Measurements from ENCODE around the gene CKS1B.

CKS1B gene

GRCh38 chr1:155007251-155007828 is 32.9 kb downstream of the CKS1B start:
- TF ChIP-seq RAD21 (IDR thresholded peaks at IDR 0.05; ENCODE audit: low read depth) (no peak), MAX (IDR thresholded peaks at IDR 0.05) (no peak), ZBTB7A (IDR thresholded peaks at IDR 0.05; ENCODE audit: low read depth) (no peak), FOXM1 (IDR thresholded peaks at IDR 0.05; ENCODE audit: borderline replicate concordance, low read depth) (no peak), TAF1 (IDR thresholded peaks at IDR 0.05; ENCODE audit: low read depth) (no peak), EP300 (IDR thresholded peaks at IDR 0.05; ENCODE audit: borderline replicate concordance) (no peak), TEAD4 (IDR thresholded peaks at IDR 0.05) (no peak), NFIC (IDR thresholded peaks at IDR 0.05) (no peak), TCF12 (IDR thresholded peaks at IDR 0.05; ENCODE audit: low read depth) (no peak), YY1 (IDR thresholded peaks at IDR 0.05; ENCODE audit: low read depth) (no peak), CEBPB (IDR thresholded peaks at IDR 0.05) (no peak), EGR1 (IDR thresholded peaks at IDR 0.05) (no peak), CREB1 (IDR thresholded peaks at IDR 0.05; ENCODE audit: low read depth) (no peak)
- TF ChIP-seq, protein P1, sequence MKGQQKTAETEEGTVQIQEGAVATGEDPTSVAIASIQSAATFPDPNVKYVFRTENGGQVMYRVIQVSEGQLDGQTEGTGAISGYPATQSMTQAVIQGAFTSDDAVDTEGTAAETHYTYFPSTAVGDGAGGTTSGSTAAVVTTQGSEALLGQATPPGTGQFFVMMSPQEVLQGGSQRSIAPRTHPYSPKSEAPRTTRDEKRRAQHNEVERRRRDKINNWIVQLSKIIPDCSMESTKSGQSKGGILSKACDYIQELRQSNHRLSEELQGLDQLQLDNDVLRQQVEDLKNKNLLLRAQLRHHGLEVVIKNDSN (IDR thresholded peaks at IDR 0.05): no peak
- TF ChIP-seq, protein P2, sequence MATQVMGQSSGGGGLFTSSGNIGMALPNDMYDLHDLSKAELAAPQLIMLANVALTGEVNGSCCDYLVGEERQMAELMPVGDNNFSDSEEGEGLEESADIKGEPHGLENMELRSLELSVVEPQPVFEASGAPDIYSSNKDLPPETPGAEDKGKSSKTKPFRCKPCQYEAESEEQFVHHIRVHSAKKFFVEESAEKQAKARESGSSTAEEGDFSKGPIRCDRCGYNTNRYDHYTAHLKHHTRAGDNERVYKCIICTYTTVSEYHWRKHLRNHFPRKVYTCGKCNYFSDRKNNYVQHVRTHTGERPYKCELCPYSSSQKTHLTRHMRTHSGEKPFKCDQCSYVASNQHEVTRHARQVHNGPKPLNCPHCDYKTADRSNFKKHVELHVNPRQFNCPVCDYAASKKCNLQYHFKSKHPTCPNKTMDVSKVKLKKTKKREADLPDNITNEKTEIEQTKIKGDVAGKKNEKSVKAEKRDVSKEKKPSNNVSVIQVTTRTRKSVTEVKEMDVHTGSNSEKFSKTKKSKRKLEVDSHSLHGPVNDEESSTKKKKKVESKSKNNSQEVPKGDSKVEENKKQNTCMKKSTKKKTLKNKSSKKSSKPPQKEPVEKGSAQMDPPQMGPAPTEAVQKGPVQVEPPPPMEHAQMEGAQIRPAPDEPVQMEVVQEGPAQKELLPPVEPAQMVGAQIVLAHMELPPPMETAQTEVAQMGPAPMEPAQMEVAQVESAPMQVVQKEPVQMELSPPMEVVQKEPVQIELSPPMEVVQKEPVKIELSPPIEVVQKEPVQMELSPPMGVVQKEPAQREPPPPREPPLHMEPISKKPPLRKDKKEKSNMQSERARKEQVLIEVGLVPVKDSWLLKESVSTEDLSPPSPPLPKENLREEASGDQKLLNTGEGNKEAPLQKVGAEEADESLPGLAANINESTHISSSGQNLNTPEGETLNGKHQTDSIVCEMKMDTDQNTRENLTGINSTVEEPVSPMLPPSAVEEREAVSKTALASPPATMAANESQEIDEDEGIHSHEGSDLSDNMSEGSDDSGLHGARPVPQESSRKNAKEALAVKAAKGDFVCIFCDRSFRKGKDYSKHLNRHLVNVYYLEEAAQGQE (IDR thresholded peaks at IDR 0.05; ENCODE audit: low read depth): no peak

DNA sequence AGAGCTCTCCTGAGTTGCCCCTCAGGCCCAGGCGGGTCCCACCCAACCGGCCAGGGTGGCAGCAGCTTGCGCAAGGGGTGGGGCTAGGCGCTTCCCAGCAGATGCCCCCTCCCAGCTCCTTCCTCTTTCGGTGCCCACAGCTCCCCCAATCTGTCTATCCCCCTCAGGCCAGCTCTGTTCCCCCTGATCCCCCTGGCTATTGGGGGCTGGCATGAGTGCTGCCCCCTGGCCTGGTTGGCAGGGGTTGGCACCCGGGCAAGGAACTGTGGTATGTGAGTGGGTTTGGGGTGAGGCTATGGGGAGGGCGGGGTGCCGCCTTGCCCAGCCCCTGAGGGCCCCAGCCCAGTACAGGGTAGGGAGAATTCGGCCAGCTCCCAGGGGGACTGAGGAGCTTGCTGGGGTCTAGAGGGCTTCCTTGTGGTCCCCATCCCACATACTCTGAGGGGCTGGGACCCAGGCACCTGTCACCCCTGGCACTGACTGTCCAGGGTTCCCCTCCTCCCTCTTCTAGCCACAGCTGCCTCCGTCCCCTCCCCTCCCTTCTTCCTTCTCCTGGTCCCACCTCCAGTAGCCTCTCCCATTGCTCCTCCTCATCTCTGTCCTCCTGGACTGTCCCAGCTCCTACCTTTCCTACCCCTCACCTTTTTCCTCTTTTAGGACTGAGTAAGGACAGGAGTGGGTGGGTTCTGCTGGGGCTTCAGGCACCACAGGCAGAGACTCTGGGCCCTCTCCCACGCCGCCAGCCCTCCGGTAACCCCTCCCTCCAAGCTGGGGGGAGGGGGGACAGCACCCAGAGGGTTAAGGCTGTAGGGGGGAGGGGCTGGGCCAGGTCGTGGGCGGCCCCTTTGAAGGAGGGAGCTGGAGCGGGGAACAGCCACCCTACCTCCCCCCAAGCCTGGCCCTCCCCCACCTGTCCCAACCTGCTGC is 33.8 kb downstream of the CKS1B start:
- TF ChIP-seq, protein P2 (IDR thresholded peaks at IDR 0.05; ENCODE audit: low read depth): no peak
- TF ChIP-seq EGR1 (IDR thresholded peaks at IDR 0.05) (no peak), TAF1 (IDR thresholded peaks at IDR 0.05; ENCODE audit: low read depth) (no peak), RAD21 (IDR thresholded peaks at IDR 0.05; ENCODE audit: low read depth) (no peak), YY1 (IDR thresholded peaks at IDR 0.05; ENCODE audit: low read depth) (no peak), TEAD4 (IDR thresholded peaks at IDR 0.05) (no peak), CREB1 (IDR thresholded peaks at IDR 0.05; ENCODE audit: low read depth) (no peak), ZBTB7A (IDR thresholded peaks at IDR 0.05; ENCODE audit: low read depth) (no peak), TCF12 (IDR thresholded peaks at IDR 0.05; ENCODE audit: low read depth) (no peak), NFIC (IDR thresholded peaks at IDR 0.05) (no peak), CEBPB (IDR thresholded peaks at IDR 0.05) (no peak), FOXM1 (IDR thresholded peaks at IDR 0.05; ENCODE audit: borderline replicate concordance, low read depth) (no peak), MAX (IDR thresholded peaks at IDR 0.05) (no peak)
- TF ChIP-seq, protein P1 (IDR thresholded peaks at IDR 0.05): no peak

- no peak for TF ChIP-seq YY1 (IDR thresholded peaks at IDR 0.05; ENCODE audit: low read depth)
- no peak for TF ChIP-seq TAF1 (IDR thresholded peaks at IDR 0.05; ENCODE audit: low read depth)
- TF ChIP-seq FOXM1 (IDR thresholded peaks at IDR 0.05; ENCODE audit: borderline replicate concordance, low read depth): no peak
- TF ChIP-seq, protein P2 (IDR thresholded peaks at IDR 0.05; ENCODE audit: low read depth): no peak
- TF ChIP-seq TCF12 (IDR thresholded peaks at IDR 0.05; ENCODE audit: low read depth): no peak
- TF ChIP-seq EGR1 (IDR thresholded peaks at IDR 0.05): no peak
- no peak for TF ChIP-seq RAD21 (IDR thresholded peaks at IDR 0.05; ENCODE audit: low read depth)
- no peak for TF ChIP-seq ZBTB7A (IDR thresholded peaks at IDR 0.05; ENCODE audit: low read depth)
- TF ChIP-seq CREB1 (IDR thresholded peaks at IDR 0.05; ENCODE audit: low read depth): no peak
Measured at GRCh38 chr1:155009221-155009711, 34.8 kb downstream of the CKS1B start.
